NOMO-1 (cell line): ENCODE measurements around the gene ARHGEF11.

Source experiments
- DNase-seq, 2 experiments: peaks; one replicate each; lab custom pipeline; 2025; ENCODE audit not compliant: unreplicated experiment in 2 of 2; lab: John Stamatoyannopoulos, UW

The ARHGEF11 gene

GRCh38 chr1:157004327-157004726, 41.2 kb downstream of the ARHGEF11 start:
- no peak for DNase-seq

- DNase-seq = no peak
Observed at GRCh38 chr1:157001304-157001703, 44.2 kb downstream of the ARHGEF11 start.

GRCh38 chr1:157000686-157001085, 44.9 kb downstream of the ARHGEF11 start:
- DNase-seq = no peak

GRCh38 chr1:156999596-157000320, 45.8 kb downstream of the ARHGEF11 start:
- DNase-seq = no peak

- DNase-seq = no peak
Observed at GRCh38 chr1:156998840-156999500, 46.6 kb downstream of the ARHGEF11 start.

- DNase-seq = no peak
Observed at GRCh38 chr1:156998301-156998700, 47.2 kb downstream of the ARHGEF11 start.

- no peak for DNase-seq
Observed at GRCh38 chr1:156995412-156995811, 50.1 kb downstream of the ARHGEF11 start.

- no peak for DNase-seq
Observed at GRCh38 chr1:156994277-156994676, 51.3 kb downstream of the ARHGEF11 start.

- no peak for DNase-seq
Observed at GRCh38 chr1:156993426-156994147, 52.0 kb downstream of the ARHGEF11 start.

- no peak for DNase-seq
Observed at GRCh38 chr1:156992215-156992614, 53.3 kb downstream of the ARHGEF11 start.

GRCh38 chr1:156987715-156988114, 57.8 kb downstream of the ARHGEF11 start:
- DNase-seq = no peak

GRCh38 chr1:156980551-156980950, 65.0 kb downstream of the ARHGEF11 start:
- no peak for DNase-seq

- no peak for DNase-seq
Observed at GRCh38 chr1:156975084-156975483, 70.5 kb downstream of the ARHGEF11 start.

GRCh38 chr1:156973417-156973816, 72.1 kb downstream of the ARHGEF11 start:
- no peak for DNase-seq

- DNase-seq = no peak
Observed at GRCh38 chr1:156970017-156970416, 75.5 kb downstream of the ARHGEF11 start.

- no peak for DNase-seq
Observed at GRCh38 chr1:156969496-156969895, 76.0 kb downstream of the ARHGEF11 start.

GRCh38 chr1:156964441-156964840, 81.1 kb downstream of the ARHGEF11 start:
- DNase-seq = no peak

GRCh38 chr1:156963621-156964020, 81.9 kb downstream of the ARHGEF11 start:
- peak; percentile 77 to 80 for DNase-seq

- no peak for DNase-seq
Observed at GRCh38 chr1:156961709-156962108, 83.8 kb downstream of the ARHGEF11 start.

- DNase-seq = no peak
Observed at GRCh38 chr1:156959925-156960324, 85.6 kb downstream of the ARHGEF11 start.

- no peak for DNase-seq
Observed at GRCh38 chr1:156959414-156959813, 86.1 kb downstream of the ARHGEF11 start.

- no peak for DNase-seq
Observed at GRCh38 chr1:156958247-156958714, 87.3 kb downstream of the ARHGEF11 start.
